IPS-18c (cell line): ENCODE measurements around the gene TP53TG5.

ENCODE experiments used
- H3K4me3 ChIP-seq: 2 replicates; pipeline ENCODE4 v1.7.0; 2013; ENCODE audit warnings: low read depth, mild to moderate bottlenecking, low read length, moderate library complexity; ENCODE audit not compliant: insufficient read depth
- H3K9me3 ChIP-seq: one replicate; pipeline ENCODE4 v1.6.1; 2013; ENCODE audit warnings: mild to moderate bottlenecking, low read length, moderate library complexity; ENCODE audit not compliant: control insufficient read depth, insufficient read depth

The TP53TG5 gene

DNA sequence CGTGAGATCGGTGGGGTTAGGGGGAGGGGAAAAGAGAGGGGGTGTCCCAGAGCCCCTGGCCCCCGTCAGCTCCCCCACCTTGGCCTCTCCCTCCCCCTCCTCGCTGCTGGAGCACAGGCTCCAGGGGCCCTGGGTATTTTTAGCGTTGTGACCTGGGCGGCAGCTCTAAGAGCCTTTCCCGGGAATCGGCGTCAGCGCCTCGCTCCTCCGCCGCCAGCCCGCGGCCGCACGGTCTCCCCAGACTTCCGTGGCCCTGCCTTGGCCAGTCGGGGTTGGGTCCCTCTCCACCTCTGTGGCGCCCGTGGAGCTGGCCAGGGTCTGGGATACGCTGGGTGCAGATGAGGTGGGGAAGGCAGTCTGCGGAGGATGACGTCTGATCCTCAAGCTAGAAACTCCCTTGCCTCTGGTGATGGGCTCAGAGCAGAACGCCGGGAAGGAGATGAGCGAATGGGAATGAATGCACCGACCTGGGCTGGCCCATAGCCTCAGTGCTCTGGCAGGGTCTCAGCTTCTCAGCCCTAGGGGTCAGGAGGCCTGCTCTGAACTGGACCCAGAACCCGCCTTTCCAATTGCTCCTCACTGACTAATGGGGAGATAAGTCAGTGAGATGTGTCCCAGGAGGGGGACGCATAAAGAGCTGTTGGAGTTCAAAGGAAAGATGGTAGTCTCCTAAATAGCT lies 29.1 kb upstream of the TP53TG5 start:
- Histone ChIP-seq H3K9me3 (peaks cover 4% of the 10 kb centered on the region), H3K4me3 (peak overlapping the region; percentile 84)

DNA sequence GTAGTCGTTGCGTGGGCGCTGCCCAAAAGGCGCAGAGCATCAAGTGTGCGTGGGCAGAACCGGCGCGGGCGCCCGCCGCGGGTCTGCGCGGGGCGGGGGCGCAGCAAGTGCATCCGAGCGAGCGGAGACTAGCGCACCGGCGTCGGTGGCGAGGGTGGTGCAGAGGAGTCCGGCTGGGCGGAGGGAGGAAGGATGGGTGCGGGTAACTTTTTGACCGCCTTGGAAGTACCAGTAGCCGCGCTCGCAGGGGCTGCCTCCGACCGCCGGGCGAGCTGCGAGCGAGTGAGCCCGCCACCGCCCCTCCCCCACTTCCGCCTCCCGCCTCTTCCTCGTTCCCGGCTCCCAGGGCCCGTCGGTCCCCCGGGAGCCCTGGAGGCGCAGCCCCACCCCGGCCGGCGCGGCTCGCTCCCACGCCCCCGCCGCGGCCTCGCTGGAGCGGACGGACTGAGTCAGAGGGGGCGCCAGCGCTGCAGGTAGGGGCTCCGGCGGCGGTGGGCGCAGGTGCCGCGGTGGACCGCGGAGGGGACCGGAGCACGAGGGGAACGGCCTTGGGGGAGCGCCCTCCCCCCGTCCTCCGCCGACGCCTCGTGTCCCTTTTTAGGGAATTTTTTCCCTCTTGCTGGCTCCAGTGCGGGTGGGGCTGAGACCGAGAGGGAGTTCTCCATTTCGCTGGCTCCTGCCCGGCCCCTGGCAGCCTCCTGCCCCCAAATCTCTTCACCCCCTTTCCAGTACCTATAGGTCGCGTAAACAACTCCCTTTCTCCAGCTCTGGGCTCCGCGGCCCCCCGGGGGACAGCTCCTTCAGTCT lies 28.3 kb upstream of the TP53TG5 start:
- Histone ChIP-seq H3K4me3 (peak overlapping the region; percentile 84), H3K9me3 (peaks cover 4% of the 10 kb centered on the region)

DNA sequence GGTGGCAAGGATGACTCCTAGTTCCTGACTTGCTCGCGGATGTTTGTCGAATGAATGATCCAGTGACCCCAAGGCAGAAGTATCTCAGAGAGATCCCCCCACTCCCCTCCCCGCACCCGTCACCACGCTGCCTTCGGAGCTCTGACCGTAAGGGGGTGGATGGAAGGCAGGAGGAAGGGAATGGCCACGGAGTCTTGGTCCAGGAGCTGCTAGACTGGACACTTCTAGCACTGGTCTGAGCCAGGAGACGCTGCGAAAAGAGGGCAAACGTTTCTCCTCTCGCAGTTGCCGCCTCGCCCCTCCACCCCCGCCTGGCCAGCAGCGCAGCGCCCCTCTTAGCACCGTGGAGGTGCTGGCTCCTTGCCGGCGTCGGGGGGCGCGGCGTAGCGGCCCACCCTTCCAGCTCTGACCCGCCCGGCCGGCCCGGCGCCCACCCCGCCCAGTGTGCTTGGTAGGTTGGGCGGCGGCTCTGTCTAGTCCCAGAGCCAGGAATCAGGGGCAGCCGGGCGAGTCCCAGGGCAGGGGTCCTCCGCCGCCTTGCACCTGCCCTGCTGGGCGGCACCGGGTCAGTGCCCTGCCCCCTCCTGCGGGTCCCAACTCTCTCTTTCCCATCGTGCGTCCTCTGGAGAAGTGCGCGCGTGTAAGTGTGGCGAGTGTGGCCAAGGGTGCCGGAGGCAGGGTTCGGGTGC lies 27.6 kb upstream of the TP53TG5 start:
- Histone ChIP-seq H3K4me3 (peak overlapping the region; percentile 84), H3K9me3 (peaks cover 6% of the 10 kb centered on the region)

DNA sequence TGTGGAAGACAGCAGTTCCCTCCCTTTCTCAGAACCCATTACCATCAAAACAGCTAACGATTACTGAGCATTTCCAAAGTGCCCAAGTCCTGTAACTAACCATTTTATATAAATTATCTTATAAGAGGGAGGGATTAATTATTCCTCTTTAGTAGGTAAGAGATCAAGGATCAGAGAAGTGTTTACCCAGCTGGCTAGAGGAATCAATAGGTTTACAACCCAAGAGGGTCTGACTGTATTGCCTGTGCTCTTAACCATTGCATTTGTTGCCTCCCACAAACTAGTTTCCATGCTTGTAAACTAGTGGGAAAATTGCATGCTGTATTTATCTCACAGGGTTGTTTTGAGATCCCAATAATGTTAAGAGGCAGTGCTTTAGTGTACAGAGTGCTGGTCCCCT lies 26.3 kb upstream of the TP53TG5 start:
- H3K4me3 ChIP-seq = no peak overlapping the region
- peaks cover 14% of the 10 kb centered on the region for H3K9me3 ChIP-seq

DNA sequence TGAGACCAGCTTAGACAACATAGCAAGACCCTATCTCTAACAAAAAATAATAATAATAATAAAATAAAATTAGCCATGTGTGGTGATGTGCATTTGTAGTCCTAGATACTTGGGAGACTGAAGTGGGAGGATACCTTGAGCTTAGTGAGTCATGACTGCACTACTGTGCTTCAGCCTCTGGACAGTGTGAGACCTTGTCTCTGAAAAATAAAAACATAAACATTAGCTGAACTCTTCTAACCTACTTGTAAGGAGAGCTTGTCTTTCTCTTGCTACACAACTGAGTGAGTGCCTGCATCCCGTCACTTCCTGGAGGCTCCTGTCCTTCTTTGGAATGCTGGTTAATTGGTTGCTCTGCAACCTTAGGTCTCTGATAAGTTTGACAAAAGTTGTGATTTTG lies 24.8 kb upstream of the TP53TG5 start:
- H3K4me3 ChIP-seq = no peak overlapping the region
- H3K9me3 ChIP-seq = peaks cover 14% of the 10 kb centered on the region

DNA sequence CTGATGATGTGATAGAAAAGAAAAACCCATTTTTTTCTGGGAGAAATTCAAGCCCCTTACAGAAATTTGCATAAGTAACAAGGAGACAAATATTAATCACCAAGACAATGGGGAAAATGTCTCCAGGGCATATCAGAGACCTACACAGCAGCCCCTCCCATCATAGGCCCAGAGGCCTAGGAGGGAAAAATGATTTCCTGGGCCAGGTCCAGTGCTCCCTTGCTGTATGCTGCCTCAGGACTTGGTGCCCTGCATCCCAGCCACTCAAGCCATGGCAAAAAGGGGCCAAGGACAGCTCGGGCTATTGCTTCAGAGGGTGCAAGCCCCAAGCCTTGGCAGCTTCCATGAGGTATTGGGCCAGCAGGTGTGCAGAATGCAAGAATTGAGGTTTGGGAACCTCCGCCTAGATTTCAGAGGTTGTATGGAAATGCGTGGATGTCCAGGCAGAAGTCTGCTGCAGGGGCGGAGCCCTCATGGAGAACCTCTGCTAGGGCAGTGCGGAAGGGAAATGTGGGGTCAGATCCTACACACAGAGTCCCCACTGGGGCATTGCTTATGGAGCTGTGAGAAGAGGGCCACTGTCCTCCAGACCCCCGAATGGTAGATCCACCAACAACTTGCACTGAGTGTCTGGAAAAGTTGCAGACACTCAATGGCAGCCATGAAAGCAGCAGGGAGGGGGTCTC lies 22.4 kb upstream of the TP53TG5 start:
- Histone ChIP-seq H3K9me3 (peaks cover 9% of the 10 kb centered on the region), H3K4me3 (no peak overlapping the region)

DNA sequence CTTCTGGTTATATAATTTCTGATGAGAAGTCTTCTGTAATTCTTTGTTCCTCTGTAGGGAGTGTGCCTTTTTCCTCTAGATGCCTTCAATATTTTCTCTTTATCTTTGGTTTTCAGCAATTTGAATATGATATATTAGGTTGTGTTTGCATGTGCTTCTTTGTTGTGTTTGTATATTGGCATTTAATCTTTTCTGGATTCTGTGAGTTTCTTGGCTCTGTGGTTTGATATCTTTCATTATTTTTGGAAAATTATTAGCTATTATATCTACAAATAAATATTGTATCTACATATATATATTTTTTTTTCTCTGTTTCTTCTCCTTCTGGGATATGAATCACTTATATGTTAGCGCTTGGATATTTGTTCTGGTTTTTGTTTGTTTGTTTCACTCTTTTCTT lies 20.9 kb upstream of the TP53TG5 start:
- Histone ChIP-seq H3K4me3 (no peak overlapping the region), H3K9me3 (peaks cover 9% of the 10 kb centered on the region)

DNA sequence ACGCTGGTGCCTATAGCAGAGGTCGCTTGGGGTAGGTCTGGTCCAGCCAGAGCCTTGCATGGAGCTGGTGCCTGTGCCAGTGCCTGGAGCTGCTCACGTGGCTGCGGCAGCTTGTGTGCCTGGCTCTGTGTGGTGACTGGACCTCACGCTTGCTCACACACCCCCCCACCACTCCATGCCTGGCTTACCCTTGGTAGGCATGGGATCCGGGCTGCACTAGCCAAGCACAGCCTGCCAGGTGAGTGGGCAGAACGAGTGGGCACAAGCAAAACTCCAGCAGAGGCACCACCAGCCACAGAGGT lies 16.9 kb upstream of the TP53TG5 start:
- Histone ChIP-seq H3K4me3 (no peak overlapping the region), H3K9me3 (peaks cover 1% of the 10 kb centered on the region)

DNA sequence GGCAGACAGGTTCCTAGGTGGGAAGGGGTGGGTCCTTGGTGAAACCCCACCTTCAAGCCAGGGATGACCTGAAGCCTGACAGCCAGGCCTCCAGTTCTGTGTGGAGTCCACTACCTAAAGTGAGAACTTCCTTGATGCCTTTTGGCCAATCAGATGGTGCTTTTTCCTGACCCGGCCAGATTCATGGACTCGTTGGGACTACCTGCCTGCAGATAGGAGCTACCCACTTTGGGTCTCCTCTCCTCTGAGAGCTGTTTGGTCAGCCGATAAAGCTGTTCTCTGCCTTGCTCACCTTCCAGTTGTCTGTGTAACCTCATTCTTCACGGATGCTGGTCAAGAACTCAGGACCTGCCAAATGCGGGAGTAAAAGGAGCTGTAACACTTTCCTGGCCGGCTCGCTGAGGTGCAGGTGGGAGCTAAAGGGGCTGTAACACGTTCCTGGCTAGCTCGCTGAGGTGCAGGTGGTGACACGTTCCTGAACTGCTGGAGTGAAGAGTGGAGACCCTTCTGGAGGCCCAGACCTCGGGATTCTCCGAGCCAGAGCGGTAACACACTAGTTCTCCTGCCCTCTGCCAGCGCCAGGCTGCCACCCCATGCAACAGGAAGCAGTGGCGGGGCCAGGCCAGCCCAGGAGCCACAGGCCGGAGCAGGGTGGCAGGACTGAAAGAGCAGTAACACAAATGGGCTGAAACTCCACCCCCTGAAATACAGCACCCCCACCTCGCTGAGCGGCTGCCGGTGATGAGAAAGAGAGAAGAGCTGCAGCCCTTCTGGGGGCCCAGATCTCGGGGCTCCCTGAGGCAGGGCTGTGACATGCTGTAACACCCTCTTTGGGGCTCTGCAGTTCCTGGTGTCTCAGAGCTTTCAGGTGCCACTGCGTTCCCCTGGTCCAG lies 16.3 kb upstream of the TP53TG5 start:
- no peak overlapping the region for H3K4me3 ChIP-seq
- no peaks in the 10 kb centered on the region for H3K9me3 ChIP-seq

DNA sequence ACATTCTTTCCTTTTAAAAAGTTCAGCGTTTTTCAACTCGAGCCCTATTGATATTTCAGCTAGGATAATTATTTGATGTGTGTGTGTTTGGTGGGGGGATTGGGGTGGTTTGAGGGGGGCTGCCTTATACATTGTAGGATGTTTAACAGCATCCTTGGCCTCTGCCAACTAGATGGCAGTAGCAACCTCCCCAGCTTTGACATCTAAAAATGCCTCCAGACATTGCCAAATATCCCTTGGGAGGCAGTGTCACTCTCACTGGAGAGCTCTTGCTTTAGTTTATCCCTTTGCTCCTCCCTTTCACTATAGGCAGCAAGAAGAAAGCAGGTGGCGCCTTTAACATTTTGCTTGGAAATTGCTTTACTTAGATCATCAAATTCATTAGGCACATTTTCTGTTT lies 14.6 kb upstream of the TP53TG5 start:
- H3K4me3 ChIP-seq = no peak overlapping the region
- no peaks in the 10 kb centered on the region for H3K9me3 ChIP-seq

DNA sequence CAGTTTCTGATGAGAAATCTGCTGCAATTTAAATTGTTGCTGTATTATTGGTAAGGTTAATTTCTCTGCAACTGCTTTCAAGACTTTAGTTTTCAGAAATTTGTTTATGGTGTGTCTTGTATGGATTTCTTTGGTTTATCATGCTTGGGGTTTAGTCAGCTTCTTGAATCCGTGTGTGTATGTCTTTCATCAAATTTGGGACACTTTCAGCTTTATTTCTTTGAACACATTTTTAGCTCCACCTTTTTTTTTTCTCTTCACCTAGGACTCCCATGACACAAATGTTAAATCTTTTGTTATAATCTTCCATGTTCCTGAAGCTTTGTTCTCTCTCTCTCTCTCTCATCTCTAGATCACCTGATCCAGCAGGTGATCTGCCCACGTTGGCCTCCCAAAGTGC lies 13.4 kb upstream of the TP53TG5 start:
- Histone ChIP-seq H3K4me3 (no peak overlapping the region), H3K9me3 (no peaks in the 10 kb centered on the region)

DNA sequence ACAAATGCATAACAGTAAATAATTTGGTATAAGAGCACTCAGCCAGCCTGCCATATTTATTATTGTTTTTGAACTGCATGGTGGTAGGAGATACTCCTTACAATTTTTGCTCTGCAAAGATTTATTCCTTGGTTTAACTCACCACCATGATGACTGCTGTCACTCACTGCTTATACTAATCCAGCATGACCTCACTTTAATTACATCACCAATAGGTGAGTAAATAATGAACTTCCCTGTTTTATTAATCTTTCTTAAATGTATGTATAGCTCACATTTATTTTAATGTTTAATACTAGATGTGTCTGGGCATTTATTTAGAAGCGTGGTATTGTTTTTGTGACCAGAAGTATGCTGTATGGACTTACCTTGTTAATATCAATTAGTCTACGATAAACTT lies 12.8 kb upstream of the TP53TG5 start:
- Histone ChIP-seq H3K4me3 (no peak overlapping the region), H3K9me3 (no peaks in the 10 kb centered on the region)

DNA sequence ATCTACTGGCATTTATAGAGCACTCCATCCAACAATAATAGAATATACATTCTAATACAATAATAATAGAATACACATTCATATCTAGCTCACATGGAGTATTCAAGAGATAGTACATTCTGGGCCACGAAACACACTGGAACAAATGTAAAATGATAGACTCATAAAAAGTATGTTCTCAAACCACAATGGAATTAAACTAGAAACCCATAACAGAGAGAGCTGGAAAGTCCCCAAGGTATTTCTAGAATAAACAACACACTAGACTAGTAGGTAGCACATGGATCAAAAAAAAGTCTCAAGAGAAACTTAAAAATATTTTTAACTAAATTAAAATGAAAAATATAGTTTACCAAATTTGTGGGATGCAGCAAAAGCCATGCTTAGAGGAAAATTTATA lies 9.1 kb upstream of the TP53TG5 start:
- Histone ChIP-seq H3K4me3 (no peak overlapping the region), H3K9me3 (no peaks in the 10 kb centered on the region)

DNA sequence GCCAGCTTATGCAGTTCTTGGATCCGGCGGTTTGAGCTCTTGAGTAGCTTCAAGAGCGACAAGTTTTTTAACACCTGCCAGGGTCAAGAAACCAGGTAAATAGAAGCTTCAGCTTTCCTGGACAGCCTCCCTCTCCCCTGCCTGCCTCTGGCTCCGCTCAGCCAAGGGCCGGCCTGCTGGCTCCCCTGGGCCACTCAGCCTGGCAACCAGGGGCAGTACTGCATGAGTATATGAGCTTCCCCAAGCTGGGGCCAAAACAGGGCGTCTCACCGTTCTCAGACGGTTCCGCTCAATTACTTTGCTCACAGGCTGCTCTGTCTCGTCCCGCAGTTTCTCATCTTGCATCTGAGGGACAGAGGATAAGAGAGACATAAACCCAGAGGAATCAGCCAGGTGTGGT lies 856 bp downstream of the TP53TG5 start:
- H3K4me3 ChIP-seq = no peak overlapping the region

DNA sequence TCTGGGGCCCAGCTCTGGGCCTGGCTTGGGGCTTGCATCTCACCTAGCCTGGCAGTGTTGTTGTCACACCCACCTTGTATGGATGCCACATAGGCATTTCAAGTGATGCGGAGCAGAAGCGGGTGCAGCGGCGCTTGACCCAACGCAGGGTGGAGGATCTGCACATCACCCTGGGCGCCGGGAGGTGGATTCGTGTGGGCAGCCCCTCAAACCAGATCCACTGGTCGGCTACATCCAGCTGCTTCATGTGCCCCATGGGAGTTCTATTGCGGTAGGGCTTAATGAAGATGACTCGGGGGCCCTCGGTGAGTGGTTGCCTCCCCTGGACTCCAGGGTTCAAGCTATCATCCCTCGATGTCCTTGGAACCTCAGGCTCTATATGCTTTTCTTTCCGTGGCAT lies 3.2 kb downstream of the TP53TG5 start:
- Histone ChIP-seq H3K4me3 (no peak overlapping the region), H3K9me3 (no peaks in the 10 kb centered on the region)

More for the DNA sequence above, 856 bp downstream of the TP53TG5 start:
- no peaks in the 10 kb centered on the region for H3K9me3 ChIP-seq

DNA sequence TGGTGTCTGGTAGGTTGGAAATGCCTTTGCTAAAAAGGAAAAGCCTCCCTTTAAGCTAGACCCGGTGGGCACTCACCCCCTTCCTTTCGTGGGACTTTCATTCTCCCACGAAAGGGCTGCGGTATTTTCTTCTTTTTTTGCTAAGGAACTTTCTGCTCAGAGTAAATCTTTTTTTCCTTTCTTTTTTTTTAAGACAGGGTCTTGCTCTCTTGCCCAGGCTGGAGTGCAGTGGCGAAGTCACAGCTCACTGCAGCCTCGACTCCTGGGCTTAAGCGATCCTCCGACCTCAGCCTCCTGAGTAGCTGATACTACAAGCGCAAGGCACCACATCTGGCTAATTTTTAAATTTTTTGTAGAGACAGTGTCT lies 4.0 kb downstream of the TP53TG5 start:
- Histone ChIP-seq H3K9me3 (no peaks in the 10 kb centered on the region), H3K4me3 (no peak overlapping the region)
